Measurements from ENCODE around the gene FAM170B. TPM values are rescaled to one million over a fixed set of nuclear protein-coding genes. Genes with fewer than 3 reads are reported as not detected.

Gene FAM170B
- total and polyA plus RNA-seq, 2 of the 4 experiments (the other 2 are of a cell fraction): not detected

Other genes with a start within 250 kb of the FAM170B start
- not detected in 2 replicates for gene LRRC18, start 194.2 kb downstream of the FAM170B start, total RNA-seq (2012; rRNA removed)
- not detected in 2 replicates for gene LRRC18, start 194.2 kb downstream of the FAM170B start, polyA plus RNA-seq (2012; rRNA removed)
- 2.5 and 2.9 TPM in 2 replicates for gene VSTM4, start 18.5 kb downstream of the FAM170B start, total RNA-seq (2012; rRNA removed)
- 2.1 and 2.4 TPM in 2 replicates for gene VSTM4, start 18.5 kb downstream of the FAM170B start, polyA plus RNA-seq (2012; rRNA removed)
- gene TMEM273, start 54.4 kb upstream of the FAM170B start, total RNA-seq (2012; rRNA removed): not detected in 2 replicates
- not detected in 2 replicates for gene TMEM273, start 54.4 kb upstream of the FAM170B start, polyA plus RNA-seq (2012; rRNA removed)
- not detected in 2 replicates for gene C10orf71, start 165.1 kb upstream of the FAM170B start, total RNA-seq (2012; rRNA removed)
- gene C10orf71, start 165.1 kb upstream of the FAM170B start, polyA plus RNA-seq (2012; rRNA removed): not detected in 2 replicates

Data from IMR-90 (cell line).